SH-SY5Y (cell line): ENCODE data around the gene BARD1.

Experiments used
- GATA2 ChIP-seq: IDR thresholded peaks from 2 replicates; pipeline ENCODE4 v1.6.1; 2011; ENCODE audit warnings: mild to moderate bottlenecking, low read depth, low read length
- GATA3 ChIP-seq: IDR thresholded peaks from 2 replicates; pipeline ENCODE4 v1.6.1; 2011; ENCODE audit warnings: low read depth, mild to moderate bottlenecking, low read length, moderate library complexity

GRCh38 chr2:214830794-214831346 lies 21.4 kb upstream of the BARD1 start:
- TF ChIP-seq GATA3 (no peak), GATA2 (no peak)
